ENCODE results near the gene SLC6A20.
A peak's percentile ranks its signal among the peaks of the same experiment; 100 is the strongest.

SLC6A20 gene

GRCh38 chr3:45716790-45717336 is 79.5 kb downstream of the SLC6A20 start:
- DNase-seq: no peak

- no peak for DNase-seq
Measured at GRCh38 chr3:45715945-45716344, 80.4 kb downstream of the SLC6A20 start.

- peak; percentile 10 for DNase-seq
Measured at GRCh38 chr3:45712434-45713110, 83.8 kb downstream of the SLC6A20 start.

GRCh38 chr3:45711931-45712330 is 84.4 kb downstream of the SLC6A20 start:
- DNase-seq: peak; percentile 46

- DNase-seq: no peak
Measured at GRCh38 chr3:45705839-45706808, 90.2 kb downstream of the SLC6A20 start.

All from fibroblast of skin of abdomen (primary cell).